TTC549 (cell line): Measurements from ENCODE around the gene SLC35F3.

ENCODE experiments used
- FAIRE-seq: peaks from 2 replicates; lab custom pipeline; 2012; peaks lifted over from hg19 to GRCh38; lab: Jason Lieb, UNC

SLC35F3 gene

GRCh38 chr1:234372011-234372757, 467.7 kb downstream of the SLC35F3 start:
- FAIRE-seq = peak; percentile 56

- FAIRE-seq = peak; percentile 95
These were observed 468.8 kb downstream of the SLC35F3 start, which contains the start of gene COA6 for GRCh38 chr1:234373064-234373958. Gene COA6 (plus strand): TSS chr1:234373456. CDS start chr1:234373467, 11 bp downstream.

GRCh38 chr1:234373959-234374254, 469.4 kb downstream of the SLC35F3 start:
- no peak for FAIRE-seq
